ENCODE measurements around the gene MARF1.
"Not testable (repeated sequence)": the region's sequence is repeated elsewhere in the genome, so short reads cannot be mapped to it uniquely, and the experiment has no call there.

MARF1 gene

DNA sequence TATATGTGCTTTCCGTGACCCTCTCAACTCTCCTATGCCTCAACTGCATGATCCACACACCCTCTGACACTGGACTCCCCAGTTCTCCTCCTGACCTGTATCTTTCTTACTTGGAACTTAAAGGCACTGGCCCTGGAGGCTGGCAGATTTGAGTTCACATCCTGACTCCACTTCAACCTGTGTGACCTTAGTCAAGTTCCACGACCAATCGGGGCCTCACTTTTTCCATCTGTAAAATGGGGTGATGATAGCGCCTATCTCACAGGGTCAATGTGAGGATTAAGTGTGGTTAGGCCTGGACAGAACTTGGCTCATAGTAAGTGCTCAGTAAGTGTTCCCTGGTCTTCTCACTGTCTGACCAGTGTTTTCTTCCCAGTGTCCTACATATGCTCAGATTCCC, 25.1 kb downstream of the MARF1 start:
- DNase-seq: no peak

DNA sequence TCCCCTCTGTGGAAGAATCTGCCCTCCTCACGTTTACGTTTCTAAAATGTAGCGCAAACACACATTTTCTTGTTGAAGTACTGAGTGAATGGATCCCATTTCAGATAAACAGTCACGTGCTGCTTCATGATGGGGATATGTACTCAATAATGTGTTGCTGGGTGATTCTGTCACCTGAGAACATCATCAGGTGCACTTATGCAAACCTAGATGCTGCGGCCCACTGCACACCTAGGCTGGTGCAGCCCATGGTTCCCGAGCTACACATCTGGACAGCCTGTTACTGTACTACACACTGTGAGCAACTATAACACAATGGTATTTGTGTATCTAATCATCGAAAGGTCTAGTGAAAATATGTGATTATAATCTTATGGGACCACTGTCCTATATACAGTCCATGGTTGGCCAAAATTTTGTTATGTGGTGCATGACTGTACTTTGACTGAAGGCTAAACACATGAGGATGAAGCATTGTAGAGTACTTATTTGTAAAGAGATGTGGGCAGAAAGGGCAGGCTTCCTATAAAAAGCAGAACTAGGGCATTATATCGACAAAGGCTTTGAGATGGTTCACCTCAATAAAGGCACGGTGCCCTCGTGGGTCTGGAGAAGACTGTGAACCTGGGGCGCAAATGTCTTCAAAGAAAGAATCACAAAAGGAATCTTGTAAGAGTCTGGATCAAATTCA, 26.3 kb downstream of the MARF1 start:
- DNase-seq: no peak

DNA sequence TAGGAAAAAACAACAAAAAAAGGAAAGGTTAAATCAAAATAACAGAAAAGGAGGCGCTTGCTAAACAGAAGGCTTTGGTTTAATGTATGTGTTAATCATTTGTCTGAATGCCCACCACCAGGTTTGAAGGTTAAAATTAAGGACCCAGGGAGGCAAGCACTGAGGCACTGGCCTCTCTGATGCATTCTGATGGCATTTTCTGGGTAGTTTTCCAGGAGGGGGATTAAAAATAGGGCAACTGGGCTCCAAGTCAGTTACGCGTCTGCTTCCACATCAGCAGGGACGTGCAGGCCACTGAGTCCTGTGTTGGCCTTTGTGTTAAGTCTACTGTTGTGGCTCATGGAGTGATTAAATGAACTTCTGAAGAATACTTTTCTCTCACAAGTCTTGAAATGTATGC, 26.9 kb downstream of the MARF1 start:
- DNase-seq: no peak

DNA sequence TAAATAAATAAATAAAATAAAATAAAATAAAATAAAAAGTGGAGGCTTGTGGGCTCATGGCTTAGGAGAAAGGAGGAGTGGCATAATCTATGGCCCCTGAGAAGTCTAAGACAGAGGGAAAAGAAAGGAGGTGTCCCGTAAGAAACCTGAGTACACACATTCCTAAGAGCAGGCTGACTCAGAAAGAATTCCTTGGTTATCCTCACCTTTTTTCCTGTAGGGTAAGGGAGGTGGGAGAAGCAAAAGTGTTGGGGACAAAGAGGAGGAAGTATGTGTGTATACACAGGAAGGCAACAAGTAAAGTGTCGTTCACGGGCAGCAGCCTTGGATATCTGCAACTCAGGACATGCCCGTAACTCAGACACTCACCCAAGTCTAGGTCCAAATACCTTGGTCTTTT, 29.3 kb downstream of the MARF1 start:
- DNase-seq: no peak

DNA sequence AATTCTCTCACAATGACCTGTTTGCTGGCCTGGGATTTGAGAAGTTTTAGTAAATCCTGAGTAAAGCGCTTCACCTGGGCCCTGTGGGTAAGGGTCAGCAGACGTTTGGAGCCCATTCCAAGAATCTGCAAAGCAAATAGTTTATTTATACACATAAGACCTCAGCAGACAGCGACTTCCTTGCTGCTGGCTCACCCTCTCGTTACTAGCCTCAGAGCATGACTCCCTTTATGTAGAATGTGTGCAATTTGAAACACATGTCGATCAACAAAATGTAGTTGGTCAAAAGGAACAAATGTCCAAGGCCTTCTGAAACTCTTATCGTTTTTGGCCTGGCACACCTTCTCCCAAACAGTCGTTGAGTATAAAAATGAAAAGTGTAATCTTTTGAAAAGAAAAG, 31.3 kb downstream of the MARF1 start:
- no peak for DNase-seq

DNA sequence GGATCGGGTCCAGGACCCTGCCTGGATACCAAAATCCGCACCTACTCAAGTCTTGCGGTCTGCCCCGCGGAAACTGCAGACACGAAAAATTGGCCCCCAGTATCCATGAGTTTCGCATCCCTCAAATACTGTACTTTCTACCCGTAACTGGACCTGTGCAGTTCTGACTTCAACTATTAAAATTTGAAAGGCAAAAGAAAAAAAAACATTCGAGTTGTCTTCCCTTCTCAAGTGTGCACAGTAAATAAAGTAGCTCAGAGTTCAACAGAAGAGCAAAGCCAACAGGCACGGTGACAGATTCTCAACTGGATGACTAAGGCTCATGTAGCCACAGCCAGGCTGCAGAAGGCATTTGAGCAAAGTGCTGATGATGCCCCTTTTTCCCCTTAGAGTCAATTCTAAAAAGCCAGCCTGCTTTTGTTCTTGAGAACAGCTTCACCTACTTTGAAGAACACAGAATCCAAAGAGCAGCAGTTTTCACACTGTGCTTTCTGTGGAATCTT, 32.5 kb downstream of the MARF1 start:
- no peak for DNase-seq

DNA sequence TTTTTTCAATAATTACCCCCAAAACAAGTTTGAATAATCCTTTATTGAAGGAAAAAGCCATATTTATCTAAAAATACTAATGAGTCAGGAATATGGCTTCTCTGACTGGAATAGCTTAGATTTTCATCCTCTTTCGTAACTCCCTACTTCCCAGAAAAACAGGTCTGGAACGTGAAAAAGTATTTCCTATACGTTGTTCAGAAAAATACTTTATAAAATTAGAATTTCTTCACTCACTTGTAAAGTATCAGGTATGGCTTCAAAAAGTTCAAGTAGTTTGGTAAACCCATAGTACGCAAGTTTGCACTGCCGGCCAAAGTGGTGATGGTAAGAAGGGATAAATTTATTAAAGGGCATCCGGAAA, 33.7 kb downstream of the MARF1 start:
- DNase-seq: no peak

DNA sequence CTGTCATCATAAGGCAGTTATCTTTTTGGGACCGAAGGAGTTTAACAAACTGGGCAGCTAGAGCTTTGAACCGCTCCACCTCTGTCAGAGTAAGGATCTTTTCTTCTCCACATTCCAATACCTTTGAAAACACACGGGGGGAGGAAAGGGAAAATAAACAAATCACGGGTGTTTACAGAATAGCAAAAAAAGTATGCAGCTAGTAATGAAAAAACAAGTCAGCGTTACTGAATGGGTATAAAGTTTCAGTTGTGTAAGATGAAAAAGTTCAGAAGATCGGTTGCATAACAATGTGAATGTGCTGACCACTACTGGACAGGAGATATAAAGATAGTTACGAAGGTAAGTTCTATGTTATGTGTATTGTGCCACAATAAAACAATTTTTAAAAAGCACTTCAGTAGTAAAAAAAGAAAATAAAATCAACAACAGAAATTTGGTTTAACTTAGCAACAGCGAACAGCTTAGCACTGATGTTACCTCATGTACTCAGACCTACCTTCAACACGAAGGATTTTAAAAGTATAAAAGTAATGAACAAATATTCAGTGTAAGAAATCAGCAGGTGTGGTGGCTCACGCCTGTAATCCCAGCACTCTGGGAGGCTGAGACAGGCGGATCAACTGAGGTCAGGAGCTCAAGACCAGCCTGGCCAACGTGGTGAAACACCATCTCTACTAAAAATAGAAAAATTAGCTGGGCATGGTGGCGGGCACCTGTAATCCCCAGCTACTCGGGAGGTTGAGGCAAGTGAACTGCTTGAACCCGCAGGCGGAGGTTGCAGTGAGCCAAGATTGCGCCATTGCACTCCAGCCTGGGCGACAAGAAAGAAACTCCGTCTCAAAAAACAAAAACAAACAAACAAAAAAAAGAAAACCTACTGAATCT, 34.3 kb downstream of the MARF1 start:
- DNase-seq: no peak

DNA sequence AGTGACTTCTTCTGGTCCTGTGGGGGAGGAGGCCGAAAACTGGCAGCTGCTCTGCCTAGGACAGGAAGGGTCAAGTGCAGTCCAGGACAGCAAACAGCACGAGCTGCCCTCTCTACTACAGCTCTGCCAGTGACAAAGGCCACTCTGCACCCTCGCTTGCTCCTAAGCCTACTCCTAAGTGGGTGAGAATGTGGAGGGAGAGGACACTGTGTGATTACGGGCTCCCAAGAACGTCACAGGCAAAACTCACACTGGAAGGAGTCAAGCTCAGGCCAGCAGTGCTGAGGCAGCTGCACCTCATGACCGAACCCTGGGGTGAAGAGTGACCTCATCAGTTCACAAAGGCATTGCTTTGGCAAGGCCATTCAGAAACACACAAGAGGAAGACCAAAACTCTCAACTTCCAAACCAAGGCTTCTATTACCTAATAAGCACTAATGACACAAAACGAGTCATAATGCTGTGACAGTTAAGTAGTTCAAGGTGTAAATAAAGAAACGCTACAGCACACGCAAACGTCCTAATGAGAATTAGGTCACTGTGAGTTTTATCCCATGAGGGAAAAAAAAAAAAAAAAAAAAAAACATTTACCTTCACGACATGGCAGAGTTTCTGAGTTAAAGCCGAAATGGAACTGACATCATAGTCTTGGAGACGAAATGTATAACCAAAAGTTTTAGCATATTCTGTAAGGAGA, 35.1 kb downstream of the MARF1 start:
- DNase-seq: no peak

DNA sequence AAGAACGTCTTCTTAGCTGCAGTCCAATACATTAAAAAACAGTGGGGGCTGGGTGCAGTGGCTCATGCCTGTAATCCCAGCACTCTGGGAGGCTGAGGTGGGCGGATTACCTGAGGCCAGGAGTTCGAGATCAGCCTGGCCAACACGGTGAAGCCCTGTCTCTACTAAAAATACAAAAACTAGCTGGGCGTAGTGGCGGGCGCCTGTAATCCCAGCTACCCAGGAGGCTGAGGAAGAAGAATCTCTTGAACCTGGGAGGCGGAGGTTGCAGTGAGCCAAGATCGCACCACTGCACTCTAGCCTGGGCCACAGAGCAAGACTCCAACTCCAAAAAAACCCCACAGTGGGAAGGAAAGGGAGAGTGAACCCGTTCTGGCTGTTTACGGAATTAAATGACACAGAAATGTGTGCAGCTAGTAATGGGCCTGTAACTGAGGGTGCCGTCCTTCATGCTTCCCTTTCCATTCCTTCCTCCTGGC, 35.7 kb downstream of the MARF1 start:
- not testable (repeated sequence) for DNase-seq

DNA sequence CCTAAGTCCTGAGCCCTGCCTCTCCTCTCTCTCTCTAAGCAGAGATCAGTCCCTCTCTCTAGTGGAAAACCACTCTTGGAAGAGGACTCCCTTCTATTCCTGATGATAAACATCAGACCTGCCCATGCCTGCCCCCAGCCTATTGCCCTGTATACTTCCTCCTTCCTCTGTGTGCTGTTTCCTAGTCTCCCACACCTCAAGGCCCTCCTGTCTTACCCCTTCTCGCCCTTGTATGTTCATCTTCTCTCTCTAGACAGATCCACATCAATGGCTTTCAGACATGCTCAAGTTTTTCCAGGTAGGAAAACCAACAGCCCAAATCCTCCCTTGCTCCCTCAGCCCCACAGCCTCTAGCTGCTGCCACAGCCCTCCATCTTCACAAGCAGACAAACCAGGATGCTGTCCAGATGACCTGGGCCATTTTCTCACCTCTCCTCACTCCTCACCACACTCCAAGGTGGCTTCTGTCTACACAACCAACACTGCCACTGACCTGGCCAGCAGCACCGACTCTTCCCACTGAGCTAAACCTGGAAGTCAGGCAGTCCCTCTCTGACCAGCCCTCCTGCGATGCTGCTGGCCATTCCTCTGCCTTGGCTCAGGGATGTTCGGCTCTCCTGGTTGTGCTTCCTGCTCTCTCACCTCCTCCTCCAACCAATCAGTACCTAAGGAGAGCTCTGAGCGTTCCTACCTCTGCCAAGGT, 36.3 kb downstream of the MARF1 start:
- DNase-seq: no peak

DNA sequence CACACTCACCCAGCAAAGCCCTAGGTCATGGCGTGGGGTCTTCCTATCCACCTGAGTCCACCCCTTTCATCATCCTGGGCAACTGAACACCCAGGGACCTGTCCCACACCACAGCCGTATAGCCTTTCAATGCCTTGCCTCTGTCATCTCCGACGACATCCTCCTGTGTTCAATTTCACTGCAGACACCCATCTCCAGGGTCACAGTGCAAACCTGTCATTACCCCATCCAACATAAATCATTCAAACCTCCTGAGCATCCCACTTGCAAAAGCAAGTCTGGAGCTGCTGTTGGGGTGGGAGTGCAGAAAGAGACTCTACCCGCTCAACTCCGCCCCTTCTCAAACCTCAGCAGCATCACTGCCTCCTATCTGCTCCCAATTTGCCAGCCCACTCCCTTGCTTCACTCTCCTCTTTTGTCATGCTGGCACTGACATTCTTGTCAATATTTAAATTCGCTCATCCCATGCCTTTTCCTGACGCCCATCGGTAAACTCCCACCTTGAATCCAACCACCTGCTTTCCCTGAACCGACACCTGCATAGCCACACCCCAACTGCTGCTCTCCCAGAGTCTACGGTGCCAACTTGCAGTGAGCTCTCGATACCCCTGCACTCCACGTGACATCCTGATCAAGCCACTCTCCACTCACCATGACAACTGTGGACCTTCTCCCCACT, 37.0 kb downstream of the MARF1 start:
- DNase-seq: no peak

DNA sequence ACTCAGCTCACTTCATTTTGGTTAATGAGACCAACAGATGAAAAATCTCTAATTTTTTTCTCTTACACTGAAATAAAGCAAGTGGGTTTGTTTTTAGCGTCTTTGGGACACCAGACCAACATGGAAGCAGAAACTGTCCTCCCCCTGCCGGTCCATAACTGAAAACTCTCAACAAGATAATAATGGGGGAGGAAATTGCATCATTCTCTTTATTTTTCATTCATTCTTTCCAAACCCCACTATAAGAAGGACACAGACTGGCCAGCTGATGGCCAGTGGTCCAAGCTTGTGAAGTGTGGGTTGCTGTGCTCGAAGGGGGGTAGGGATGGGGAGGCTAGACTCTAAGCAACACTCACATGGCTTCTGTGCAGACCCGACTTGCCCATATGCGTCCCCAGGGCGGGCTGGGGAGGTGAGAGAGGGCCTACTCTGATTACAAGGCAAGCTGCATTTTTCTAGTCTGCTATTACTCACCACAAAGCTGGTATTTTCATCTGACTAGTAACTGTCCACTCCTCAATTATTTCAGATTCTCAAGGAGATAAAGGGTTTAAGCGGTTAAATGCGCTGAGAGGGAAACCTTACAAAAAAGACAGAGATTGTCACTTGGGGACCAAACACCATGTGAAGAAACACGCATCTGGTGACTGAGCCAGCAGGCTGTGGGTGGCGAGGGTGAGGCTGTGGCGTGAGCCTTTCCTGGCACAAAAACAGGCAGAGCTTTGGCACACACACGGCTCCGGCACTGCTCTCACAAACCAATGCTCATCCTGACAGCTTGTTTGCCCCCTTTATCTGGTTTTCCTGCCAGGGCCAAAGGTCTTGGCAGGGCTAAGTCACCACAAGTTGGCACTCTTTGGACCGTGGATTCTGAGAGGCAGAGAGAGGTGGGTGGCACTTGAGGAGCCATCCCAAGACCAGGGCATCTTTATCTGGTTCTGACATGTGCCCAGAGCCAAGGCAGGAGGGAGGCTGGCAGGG, 38.2 kb downstream of the MARF1 start:
- no peak for DNase-seq

DNA sequence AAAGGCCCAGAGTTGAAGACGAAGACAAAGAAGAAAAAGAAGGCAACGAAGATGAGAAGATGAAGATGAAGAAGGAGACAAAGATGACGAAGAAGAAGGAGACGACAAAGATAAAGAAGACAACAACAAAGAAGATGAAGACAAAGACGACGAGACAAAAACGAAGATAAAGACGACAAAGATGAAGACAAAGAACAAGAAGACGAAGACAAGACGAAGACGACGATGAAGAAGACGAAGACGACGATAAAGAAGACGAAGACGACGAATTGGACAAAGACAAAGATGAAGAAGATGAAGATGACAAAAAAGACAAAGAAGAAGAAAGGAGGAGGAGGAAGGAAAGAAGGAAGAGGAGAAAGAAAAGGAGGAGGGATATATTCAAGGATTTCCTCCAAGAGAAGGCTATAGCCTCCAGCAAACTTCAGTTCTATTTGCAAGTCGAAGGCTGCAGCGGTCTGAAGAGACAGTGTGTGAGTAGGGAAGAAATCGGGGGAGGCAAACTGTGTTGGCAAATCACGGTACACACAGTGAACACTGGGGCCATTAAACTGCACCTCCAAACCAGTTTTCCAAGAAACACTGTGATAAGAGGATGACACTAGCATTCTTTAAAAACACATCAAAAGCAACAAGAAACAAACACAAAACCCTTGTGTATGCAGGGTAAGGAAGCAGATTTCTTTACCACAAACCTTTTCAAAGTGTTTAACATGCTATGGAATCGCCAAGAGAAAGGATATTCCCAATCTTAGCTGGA, 40.5 kb downstream of the MARF1 start:
- DNase-seq: no peak

DNA sequence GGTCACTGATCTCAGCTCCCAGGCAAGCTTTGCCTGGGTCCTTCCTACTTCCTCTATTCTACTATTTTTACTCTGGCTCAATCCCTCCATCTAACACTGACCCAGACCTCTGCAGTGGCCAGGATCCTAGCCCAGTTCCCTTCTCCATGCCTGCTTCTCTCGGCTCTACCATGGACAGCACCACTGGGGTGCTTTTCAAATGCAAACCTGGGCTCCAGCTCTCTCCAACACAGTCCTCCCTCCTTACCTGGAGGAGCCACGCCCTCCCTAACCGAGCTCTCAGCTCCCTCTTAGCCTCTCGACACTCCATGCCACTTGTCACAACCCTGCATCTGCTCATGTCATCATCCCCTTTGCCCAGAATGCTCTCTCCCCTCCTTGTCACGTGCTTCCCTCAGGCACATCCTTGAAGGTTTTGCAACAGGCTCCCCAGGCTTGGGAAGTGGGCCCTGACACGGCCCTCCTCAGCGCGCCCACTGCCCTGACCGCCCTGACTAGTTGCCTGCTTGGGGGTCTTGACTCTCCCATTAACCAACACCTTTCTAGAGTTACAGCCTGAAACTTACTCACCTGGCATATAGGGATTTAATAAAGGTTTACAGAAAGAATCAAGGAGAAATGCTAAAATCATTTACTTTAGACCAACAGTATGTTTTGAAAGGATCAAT, 41.6 kb downstream of the MARF1 start:
- no peak for DNase-seq

DNA sequence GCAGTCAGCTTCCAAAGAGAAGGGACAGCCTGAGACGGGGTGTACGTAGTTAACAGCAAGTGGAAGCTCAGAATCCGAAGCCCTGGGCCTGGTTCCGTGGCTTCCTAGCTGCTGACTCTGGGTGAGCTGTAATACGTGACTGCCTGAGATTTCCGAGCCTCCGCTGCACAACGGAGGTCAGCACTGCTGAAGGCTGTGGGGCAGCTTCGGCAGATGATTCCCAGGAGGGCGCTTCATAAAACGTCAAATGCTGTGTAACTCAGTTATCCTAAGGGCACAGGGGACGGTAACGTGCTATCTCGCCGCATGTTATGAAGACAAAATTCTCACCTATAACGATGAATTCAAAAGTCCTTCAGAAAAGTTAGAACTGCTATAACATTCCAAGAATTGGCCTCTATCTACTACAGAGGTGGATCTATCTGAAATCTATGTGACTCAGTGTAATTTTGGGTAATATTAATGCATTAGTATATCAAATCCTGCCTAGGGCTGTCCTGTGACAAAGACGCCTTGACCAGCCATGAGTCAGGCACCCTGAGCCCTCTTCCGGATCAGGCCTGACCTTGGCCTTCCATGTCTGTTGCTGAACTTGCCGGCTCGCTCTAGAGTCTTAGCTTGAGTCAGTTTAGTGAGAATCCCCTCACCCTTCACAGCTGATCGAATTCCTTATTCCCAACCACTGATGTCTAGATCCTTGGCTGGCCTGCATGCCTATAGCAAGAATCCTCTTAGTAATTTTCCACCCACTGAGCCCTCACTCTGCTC, 43.5 kb downstream of the MARF1 start:
- DNase-seq: no peak

DNA sequence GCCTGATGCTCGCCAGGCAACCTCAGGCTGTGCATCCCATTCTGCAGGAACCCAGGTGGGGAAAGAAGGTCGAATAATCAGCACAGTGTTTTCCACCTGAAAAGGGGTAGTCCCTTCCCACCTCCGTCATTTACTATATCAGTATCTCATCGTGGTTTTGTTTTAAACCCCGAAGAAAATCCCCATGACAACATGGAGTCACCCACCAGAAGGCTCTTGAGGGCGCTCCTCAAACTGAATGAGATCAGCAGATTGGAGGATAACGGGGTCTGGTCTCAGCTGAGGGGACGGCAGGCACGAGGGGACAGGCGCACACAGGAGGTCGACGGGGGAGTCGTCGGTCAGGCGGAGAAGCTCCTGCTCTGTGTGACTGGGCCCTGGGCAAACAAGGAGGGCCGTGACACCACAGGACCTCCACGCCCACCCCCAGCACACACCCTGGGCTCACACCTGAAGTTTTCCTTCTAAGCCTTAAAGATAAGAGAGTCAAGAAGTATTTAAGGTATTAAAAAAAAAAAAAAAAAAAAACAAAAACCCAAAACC, 44.2 kb downstream of the MARF1 start:
- no peak for DNase-seq

DNA sequence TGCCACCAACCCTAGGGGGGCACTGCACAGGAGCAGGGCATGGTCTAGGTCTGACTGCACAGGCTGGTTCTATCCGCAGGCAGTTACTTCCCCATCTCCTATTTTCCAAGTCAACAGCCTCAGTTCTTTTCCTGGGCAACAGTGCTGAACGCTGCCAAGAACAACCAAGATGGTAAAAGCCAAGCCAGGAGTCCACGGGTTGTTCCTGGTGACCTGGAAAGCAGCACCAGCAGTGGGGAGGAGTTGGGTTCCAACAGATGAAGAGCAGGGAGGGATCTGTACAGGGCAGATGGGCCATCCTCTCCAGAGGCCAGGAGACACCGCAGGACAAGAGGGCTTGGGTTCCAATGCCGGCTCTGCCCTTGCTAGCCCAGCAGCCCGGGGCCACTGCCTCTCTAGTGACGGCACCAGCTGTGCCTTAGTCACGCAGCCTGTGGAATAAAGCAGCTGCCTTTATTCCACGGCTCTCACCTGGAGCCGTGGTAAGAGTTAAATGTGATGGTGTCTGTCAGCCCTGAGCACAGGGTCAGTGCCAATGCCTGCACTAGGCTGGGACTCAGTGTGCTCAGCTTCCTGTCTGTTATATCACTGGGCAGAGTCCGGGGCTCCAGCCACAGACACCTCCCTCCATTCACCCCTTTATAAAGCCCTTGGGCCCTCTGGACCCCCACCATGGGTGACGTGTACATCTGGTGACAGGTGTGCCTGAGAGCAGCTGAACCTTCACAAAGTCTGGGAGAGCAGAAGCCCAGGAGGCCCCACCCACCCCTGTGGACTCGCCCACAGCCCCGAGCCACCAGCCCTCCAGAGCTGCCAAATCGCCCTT, 44.9 kb downstream of the MARF1 start:
- no peak for DNase-seq
